Aorta (tissue), 5 donors: ENCODE data around the gene STK32B. TPM values are rescaled to one million over a fixed set of nuclear protein-coding genes. Genes with fewer than 3 reads are reported as not detected.
"Not testable (repeated sequence)": the region's sequence is repeated elsewhere in the genome, so short reads cannot be mapped to it uniquely, and the experiment has no call there.

ENCODE experiments used
- ATAC-seq: fragments of 200-7000 bp; cut with Tn5 transposase; one replicate; pipeline ENCODE4 v1.9.1; 2022; ENCODE audit warnings: moderate library complexity; ENCODE audit not compliant: low FRiP score
- DNase-seq, 2 donors: peaks; one replicate each; pipeline ENCODE4 v3.0.0-alpha.2; 2020
- H3K27ac ChIP-seq, 2 donors: one replicate each; pipeline ENCODE4 v1.5.1; 2013; ENCODE audit warnings: low read length in 2 of 2, mild to moderate bottlenecking in 2 of 2, moderate library complexity in 2 of 2, control low read depth in 1 of 2, inconsistent platforms in 1 of 2, low read depth in 1 of 2
- H3K27me3 ChIP-seq, 2 donors: one replicate each; pipeline ENCODE4 v1.6.1; 2013; ENCODE audit warnings: control low read depth in 1 of 2, low read length in 1 of 2, mild to moderate bottlenecking in 1 of 2, moderate library complexity in 1 of 2; ENCODE audit not compliant: insufficient read depth in 2 of 2, control insufficient read depth in 1 of 2
- H3K36me3 ChIP-seq, 2 donors: one replicate each; pipeline ENCODE4 v1.6.1; 2013; ENCODE audit warnings: control low read depth in 1 of 2, low read length in 1 of 2, mild to moderate bottlenecking in 1 of 2; ENCODE audit not compliant: insufficient read depth in 2 of 2, control insufficient read depth in 1 of 2
- H3K4me1 ChIP-seq, 2 donors: one replicate each; pipeline ENCODE4 v1.6.1; 2013; ENCODE audit warnings: low read length in 2 of 2, control low read depth in 1 of 2, mild to moderate bottlenecking in 1 of 2, moderate library complexity in 1 of 2; ENCODE audit not compliant: insufficient read depth in 2 of 2, control insufficient read depth in 1 of 2
- H3K4me3 ChIP-seq, 2 donors: one replicate each; pipeline ENCODE4 v1.5.1; 2013; ENCODE audit warnings: low read length in 2 of 2, control low read depth in 1 of 2, mild to moderate bottlenecking in 1 of 2
- H3K9me3 ChIP-seq: one replicate; pipeline ENCODE4 v1.6.1; 2013; ENCODE audit warnings: mild to moderate bottlenecking, low read length; ENCODE audit not compliant: control insufficient read depth
- WGBS, 2 donors: extraction: QIAGEN DNeasy Blood & Tissue Kit; methylation state at CpG; one replicate each; pipeline ENCODE4 v1.1.7; 2013; 5-methylcytosine and 5-hydroxymethylcytosine counted together
- intact Hi-C, 2 donors: fragments of 100-400 bp; cut with DNase I; formaldehyde crosslinking; loops; one replicate each; pipeline versions ENCODE4 v1.14.2 to v1.15.0; 2022
- polyA plus RNA-seq, 2 donors: library from polyadenylated mRNA; stranded (reverse); fragments of 200-250 nt; gene quantifications; one replicate each; pipeline ENCODE4 v1.2.3, GENCODE V29; 2013
- total RNA-seq, 2 donors: library from RNA; stranded (reverse); fragmentation: NEBNext Ultra II Directional; extraction: Animal tissue kit (Norgen Biotek cat#: 25700); gene quantifications; one replicate each; pipeline ENCODE4 v1.2.1, GENCODE V29; 2021
- donor health status: healthy with polysubstance abuse.
- donor health status: Bipolar disorder and iron deficiency.
- donor health status: DM: no; HTN: no; CAD: no.
- donor health status: DM: no; HTN: no; CAD: no.
- donor health status: DM: yes; HTN: yes; CAD: no.

STK32B gene
- total and polyA plus RNA-seq, 4 donors: 0.63 to 4.1 (median 1.9) TPM

GRCh38 chr4:5423670-5424069 is 372.4 kb downstream of the STK32B start:
- Histone ChIP-seq H3K36me3 (no peaks in the 10 kb centered on the region), H3K9me3 (no peaks in the 10 kb centered on the region), H3K4me1 (no peaks in the 10 kb centered on the region), H3K4me3 (no peak overlapping the region), H3K27me3 (no peaks in the 10 kb centered on the region), H3K27ac (no peak overlapping the region)
- intact Hi-C loops: no loop called here
- peak; percentile 50 for ATAC-seq
- DNase-seq: no peak
- WGBS, 2 donors: 86 to 89% methylated on average over 6 of the region's 6 CpGs

- Histone ChIP-seq H3K4me1 (no peaks in the 10 kb centered on the region), H3K36me3 (no peaks in the 10 kb centered on the region), H3K27ac (no peak overlapping the region), H3K4me3 (no peak overlapping the region), H3K27me3 (no peaks in the 10 kb centered on the region), H3K9me3 (no peaks in the 10 kb centered on the region)
- intact Hi-C loops: no loop called here
- WGBS, 2 donors: 89 to 93% methylated on average over 3 of the region's 3 CpGs
- ATAC-seq (no peak), DNase-seq (no peak)
Measured at GRCh38 chr4:5424211-5424610, 372.9 kb downstream of the STK32B start.

GRCh38 chr4:5424901-5425300 is 373.6 kb downstream of the STK32B start:
- 93 to 94% methylated on average over 8 of the region's 8 CpGs for WGBS, 2 donors
- ATAC-seq (no peak), DNase-seq (no peak)
- intact Hi-C loops: no loop called here
- no peak overlapping the region for H3K4me3 ChIP-seq
- no peaks in the 10 kb centered on the region for H3K9me3 ChIP-seq
- no peaks in the 10 kb centered on the region for H3K36me3 ChIP-seq
- H3K27me3 ChIP-seq: no peaks in the 10 kb centered on the region
- H3K27ac ChIP-seq: no peak overlapping the region
- H3K4me1 ChIP-seq: no peaks in the 10 kb centered on the region

GRCh38 chr4:5429747-5430146 is 378.5 kb downstream of the STK32B start:
- ATAC-seq: no peak
- no peaks in the 10 kb centered on the region for H3K27me3 ChIP-seq
- no peaks in the 10 kb centered on the region for H3K36me3 ChIP-seq
- no peak for DNase-seq
- intact Hi-C loops: no loop called here
- H3K9me3 ChIP-seq: no peaks in the 10 kb centered on the region
- H3K4me3 ChIP-seq: no peak overlapping the region
- H3K27ac ChIP-seq: no peak overlapping the region
- H3K4me1 ChIP-seq: no peaks in the 10 kb centered on the region

GRCh38 chr4:5433196-5433595 is 381.9 kb downstream of the STK32B start:
- H3K36me3 ChIP-seq: no peaks in the 10 kb centered on the region
- DNase-seq (no peak), ATAC-seq (no peak)
- no peaks in the 10 kb centered on the region for H3K4me1 ChIP-seq
- no peaks in the 10 kb centered on the region for H3K27me3 ChIP-seq
- no peak overlapping the region for H3K27ac ChIP-seq
- intact Hi-C loops: no loop called here
- H3K4me3 ChIP-seq: no peak overlapping the region
- WGBS, 2 donors: 88 to 90% methylated on average over 5 of the region's 5 CpGs
- H3K9me3 ChIP-seq: peaks cover 1% of the 10 kb centered on the region

- no peak overlapping the region for H3K4me3 ChIP-seq
- WGBS, 2 donors: 44 to 48% methylated on average over 5 of the region's 5 CpGs
- peaks cover 1% of the 10 kb centered on the region for H3K9me3 ChIP-seq
- no peaks in the 10 kb centered on the region for H3K36me3 ChIP-seq
- no peaks in the 10 kb centered on the region for H3K27me3 ChIP-seq
- no peaks in the 10 kb centered on the region for H3K4me1 ChIP-seq
- intact Hi-C loops: no loop called here
- H3K27ac ChIP-seq: no peak overlapping the region
- no peak for DNase-seq
- ATAC-seq: no peak
Measured at GRCh38 chr4:5435201-5435600, 383.9 kb downstream of the STK32B start.

GRCh38 chr4:5435823-5436222 is 384.5 kb downstream of the STK32B start:
- Histone ChIP-seq H3K36me3 (no peaks in the 10 kb centered on the region), H3K4me3 (no peak overlapping the region), H3K27me3 (no peaks in the 10 kb centered on the region), H3K9me3 (peaks cover 1% of the 10 kb centered on the region), H3K27ac (no peak overlapping the region), H3K4me1 (no peaks in the 10 kb centered on the region)
- intact Hi-C loops: no loop called here
- no peak for DNase-seq
- whole genome bisulfite sequencing, 2 donors: 64 to 88% methylated on average over 4 of the region's 4 CpGs
- no peak for ATAC-seq

- H3K4me1 ChIP-seq, H3K9me3 ChIP-seq, intact Hi-C loops, H3K36me3 ChIP-seq, H3K4me3 ChIP-seq, H3K27ac ChIP-seq, H3K27me3 ChIP-seq, ATAC-seq, DNase-seq: not testable (repeated sequence)
- 81 to 84% methylated on average over 18 to 25 of the region's 31 CpGs for WGBS, 2 donors
Measured at GRCh38 chr4:5443976-5444802, 392.9 kb downstream of the STK32B start.

GRCh38 chr4:5444918-5445517 is 393.7 kb downstream of the STK32B start:
- H3K36me3 ChIP-seq: no peaks in the 10 kb centered on the region
- H3K9me3 ChIP-seq: peaks cover 2% of the 10 kb centered on the region
- H3K27me3 ChIP-seq: no peaks in the 10 kb centered on the region
- no peak overlapping the region for H3K27ac ChIP-seq
- H3K4me3 ChIP-seq: no peak overlapping the region
- DNase-seq (peak in 1 of 2 donors; percentile 45), ATAC-seq (no peak)
- intact Hi-C loops: no loop called here
- no peaks in the 10 kb centered on the region for H3K4me1 ChIP-seq
- WGBS, 2 donors: 90 to 91% methylated on average over 10 of the region's 10 CpGs
